DOHH2 (cell line): Measurements from ENCODE around the gene CRADD.

ENCODE experiments used
- H3F3A ChIP-seq: fragments of 200-600 bp; sonication (generic), shearing (Covaris generic); 2 replicates; pipeline ENCODE4 v1.6.0; 2016; ENCODE audit warnings: antibody characterized with exemption, mild to moderate bottlenecking; ENCODE audit not compliant: control insufficient read depth, insufficient read depth
- H3K27ac ChIP-seq: fragments of 200-600 bp; sonication (generic); 2 replicates; pipeline ENCODE4 v1.5.1; 2014; ENCODE audit warnings: low read depth, mild to moderate bottlenecking, low read length, moderate library complexity
- H3K27me3 ChIP-seq: fragments of 200-600 bp; sonication (generic); 2 replicates; pipeline ENCODE4 v1.6.1; 2014; ENCODE audit warnings: mild to moderate bottlenecking, low read length, mixed read lengths; ENCODE audit not compliant: control insufficient read depth
- H3K36me3 ChIP-seq: fragments of 200-600 bp; sonication (generic); 2 replicates; pipeline ENCODE4 v1.6.1; 2014; ENCODE audit warnings: mild to moderate bottlenecking, low read length, moderate library complexity, mixed read lengths; ENCODE audit not compliant: control insufficient read depth
- H3K4me1 ChIP-seq: fragments of 200-600 bp; sonication (generic); 2 replicates; pipeline ENCODE4 v1.6.1; 2014; ENCODE audit warnings: mild to moderate bottlenecking, low read length, mixed read lengths; ENCODE audit not compliant: control insufficient read depth
- H3K4me2 ChIP-seq: fragments of 200-600 bp; sonication (generic); 2 replicates; pipeline ENCODE4 v1.6.0; 2014; ENCODE audit warnings: mild to moderate bottlenecking, low read length, moderate library complexity
- H3K4me3 ChIP-seq: fragments of 200-600 bp; sonication (generic); 2 replicates; pipeline ENCODE4 v1.5.1; 2014; ENCODE audit warnings: mild to moderate bottlenecking, low read length, mixed read lengths
- H3K79me2 ChIP-seq: fragments of 200-600 bp; sonication (generic); 2 replicates; pipeline ENCODE4 v1.6.1; 2014; ENCODE audit warnings: mild to moderate bottlenecking, low read length, mixed read lengths; ENCODE audit not compliant: control insufficient read depth
- H3K9me2 ChIP-seq: fragments of 200-600 bp; sonication (generic); replicated peaks from 2 replicates; pipeline ENCODE4 v1.6.1; 2014; ENCODE audit warnings: mild to moderate bottlenecking, low read length, mixed read lengths; ENCODE audit not compliant: control insufficient read depth
- H3K9me3 ChIP-seq: fragments of 200-600 bp; sonication (generic); 2 replicates; pipeline ENCODE4 v1.6.1; 2014; ENCODE audit warnings: antibody characterized with exemption, low read length, mixed read lengths; ENCODE audit not compliant: control insufficient read depth, insufficient read depth
- H4K20me1 ChIP-seq: fragments of 200-600 bp; sonication (generic); 2 replicates; pipeline ENCODE4 v1.6.0; 2014; ENCODE audit warnings: low read depth, mild to moderate bottlenecking, antibody characterized with exemption, low read length, moderate library complexity; ENCODE audit not compliant: control insufficient read depth, insufficient read depth
- CTCF ChIP-seq: fragments of 200-600 bp; sonication (generic); IDR thresholded peaks from one replicate; pipeline ENCODE4 v1.5.1; 2014; ENCODE audit warnings: antibody characterized with exemption, mild to moderate bottlenecking, low read depth, low read length; ENCODE audit not compliant: poor library complexity, severe bottlenecking
- EZH2phosphoT487 ChIP-seq: fragments of 200-600 bp; sonication (generic); IDR thresholded peaks from 2 replicates; pipeline ENCODE4 v1.6.1; 2017; ENCODE audit warnings: borderline replicate concordance, mild to moderate bottlenecking, antibody characterized with exemption, low read length, moderate library complexity, mixed read lengths

CRADD gene

GRCh38 chr12:93856611-93857010 is 179.4 kb downstream of the CRADD start:
- no peak for TF ChIP-seq EZH2phosphoT487
- TF ChIP-seq CTCF = no peak
- H3K79me2 ChIP-seq = no peaks in the 10 kb centered on the region
- H3K27me3 ChIP-seq = no peaks in the 10 kb centered on the region
- no peak overlapping the region for H3K27ac ChIP-seq
- H3K9me2 ChIP-seq = no peaks in the 10 kb centered on the region
- no peaks in the 10 kb centered on the region for H3K9me3 ChIP-seq
- H3F3A ChIP-seq = no peaks in the 10 kb centered on the region
- H3K4me2 ChIP-seq = no peak overlapping the region
- no peaks in the 10 kb centered on the region for H3K36me3 ChIP-seq
- no peaks in the 10 kb centered on the region for H4K20me1 ChIP-seq
- H3K4me3 ChIP-seq = no peak overlapping the region
- no peaks in the 10 kb centered on the region for H3K4me1 ChIP-seq

- Histone ChIP-seq H3K4me1 (no peaks in the 10 kb centered on the region), H3K4me2 (no peak overlapping the region), H4K20me1 (no peaks in the 10 kb centered on the region), H3K79me2 (no peaks in the 10 kb centered on the region), H3K4me3 (no peak overlapping the region), H3K9me2 (no peaks in the 10 kb centered on the region), H3F3A (no peaks in the 10 kb centered on the region), H3K36me3 (no peaks in the 10 kb centered on the region), H3K27me3 (no peaks in the 10 kb centered on the region), H3K9me3 (no peaks in the 10 kb centered on the region), H3K27ac (no peak overlapping the region)
- no peak for TF ChIP-seq EZH2phosphoT487
Observed at GRCh38 chr12:93857279-93857938, 180.2 kb downstream of the CRADD start.

GRCh38 chr12:93857991-93858447 is 180.8 kb downstream of the CRADD start:
- TF ChIP-seq EZH2phosphoT487 (no peak), CTCF (no peak)
- Histone ChIP-seq H4K20me1 (no peaks in the 10 kb centered on the region), H3K79me2 (no peaks in the 10 kb centered on the region), H3K4me3 (no peak overlapping the region), H3K36me3 (no peaks in the 10 kb centered on the region), H3F3A (no peaks in the 10 kb centered on the region), H3K27ac (no peak overlapping the region), H3K9me3 (no peaks in the 10 kb centered on the region), H3K27me3 (no peaks in the 10 kb centered on the region), H3K4me1 (no peaks in the 10 kb centered on the region), H3K9me2 (no peaks in the 10 kb centered on the region), H3K4me2 (no peak overlapping the region)

- no peaks in the 10 kb centered on the region for H4K20me1 ChIP-seq
- no peaks in the 10 kb centered on the region for H3K4me1 ChIP-seq
- H3K79me2 ChIP-seq = no peaks in the 10 kb centered on the region
- no peak overlapping the region for H3K4me2 ChIP-seq
- H3K9me2 ChIP-seq = no peaks in the 10 kb centered on the region
- H3K4me3 ChIP-seq = no peak overlapping the region
- H3K36me3 ChIP-seq = no peaks in the 10 kb centered on the region
- no peaks in the 10 kb centered on the region for H3K27me3 ChIP-seq
- no peak overlapping the region for H3K27ac ChIP-seq
- no peaks in the 10 kb centered on the region for H3F3A ChIP-seq
- TF ChIP-seq EZH2phosphoT487 (no peak), CTCF (no peak)
- H3K9me3 ChIP-seq = peaks cover 8% of the 10 kb centered on the region; the same call in 1 of the 2 replicates
Observed at GRCh38 chr12:93860668-93861373, 183.6 kb downstream of the CRADD start.
